ENCODE data around the gene JAKMIP3. TPM values are rescaled to one million over a fixed set of nuclear protein-coding genes. Genes with fewer than 3 reads are reported as not detected.

JAKMIP3 gene
- polyA plus RNA-seq, 1 experiment, result 0.26 TPM

- DNase-seq (ENCODE audit: low read depth), result no peak
- H3K4me3 ChIP-seq (ENCODE audit: low read depth, low read length), result no peak overlapping the region
These were observed 40.7 kb downstream of the JAKMIP3 start for GRCh38 chr10:132106431-132106830.

GRCh38 chr10:132107186-132107948, 41.6 kb downstream of the JAKMIP3 start:
- no peak overlapping the region for H3K4me3 ChIP-seq (ENCODE audit: low read depth, low read length)
- ChIA-PET CTCF (no interaction called here), POLR2A (no interaction called here)
- no peaks in the 10 kb centered on the region for H3K36me3 ChIP-seq (ENCODE audit: control insufficient read depth, insufficient read depth, low read length)
- no peaks in the 10 kb centered on the region for H3K27me3 ChIP-seq (ENCODE audit: control insufficient read depth, insufficient read depth, low read length)
- DNase-seq (ENCODE audit: low read depth), result no peak
- no peak for TF ChIP-seq CTCF (IDR thresholded peaks at IDR 0.05; ENCODE audit: insufficient read depth, low read depth, low read length)

More at GRCh38 chr10:132106431-132106830, 40.7 kb downstream of the JAKMIP3 start:
- ChIA-PET POLR2A (no interaction called here), CTCF (no interaction called here)
- H3K27me3 ChIP-seq (ENCODE audit: control insufficient read depth, insufficient read depth, low read length), result no peaks in the 10 kb centered on the region
- TF ChIP-seq CTCF (IDR thresholded peaks at IDR 0.05; ENCODE audit: insufficient read depth, low read depth, low read length), result no peak
- H3K36me3 ChIP-seq (ENCODE audit: control insufficient read depth, insufficient read depth, low read length), result no peaks in the 10 kb centered on the region

- POLR2A ChIA-PET, result no interaction called here
- Histone ChIP-seq H3K4me3 (ENCODE audit: low read depth, low read length) (no peak overlapping the region), H3K36me3 (ENCODE audit: control insufficient read depth, insufficient read depth, low read length) (no peaks in the 10 kb centered on the region), H3K27me3 (ENCODE audit: control insufficient read depth, insufficient read depth, low read length) (no peaks in the 10 kb centered on the region)
- TF ChIP-seq CTCF (IDR thresholded peaks at IDR 0.05; ENCODE audit: insufficient read depth, low read depth, low read length), result no peak
- CTCF ChIA-PET, result no interaction called here
- no peak for DNase-seq (ENCODE audit: low read depth)
These were observed 42.5 kb downstream of the JAKMIP3 start for GRCh38 chr10:132107949-132108877.

- CTCF ChIA-PET, result interaction anchor here (1.1 to 1.2 kb wide), 2 partner anchors 17 to 33 kb away, joined by 3 read pairs; no protein-coding TSS in a partner anchor
- H3K4me3 ChIP-seq (ENCODE audit: low read depth, low read length), result no peak overlapping the region
- no peak for DNase-seq (ENCODE audit: low read depth)
- POLR2A ChIA-PET, result no interaction called here
- TF ChIP-seq CTCF (IDR thresholded peaks at IDR 0.05; ENCODE audit: insufficient read depth, low read depth, low read length), result no peak
- no peaks in the 10 kb centered on the region for H3K36me3 ChIP-seq (ENCODE audit: control insufficient read depth, insufficient read depth, low read length)
- no peaks in the 10 kb centered on the region for H3K27me3 ChIP-seq (ENCODE audit: control insufficient read depth, insufficient read depth, low read length)
These were observed 43.8 kb downstream of the JAKMIP3 start for GRCh38 chr10:132109341-132110110.

Measured in BJ (cell line).